Adrenal gland (tissue), 5 donors: ENCODE measurements around the gene TPSG1.

Experiments used
- CTCF ChIP-seq, 6 experiments: fragments of 450-650 bp in 4 of 6; fragments of 200-600 bp in 2 of 6; sonication (generic) in 1 of 6; IDR thresholded peaks; 1 replicate in 5 of 6; 2 replicates in 1 of 6; pipeline versions ENCODE4 v1.5.1 to v1.8.0; 2016 to 2021; ENCODE audit warnings: antibody characterized with exemption in 6 of 6, mild to moderate bottlenecking in 2 of 6, moderate library complexity in 1 of 6
- POLR2A ChIP-seq, 2 donors: fragments of 450-650 bp; IDR thresholded peaks; one replicate each; pipeline ENCODE4 v1.6.1; 2017; ENCODE audit warnings: antibody characterized with exemption in 2 of 2, mild to moderate bottlenecking in 2 of 2, moderate library complexity in 1 of 2
- donor health status: DM: no; HTN: no; CAD: no.

GRCh38 chr16:1201444-1201843 lies 23.6 kb downstream of the TPSG1 start:
- TF ChIP-seq CTCF (IDR thresholded peaks at IDR 0.05) = no peak
- TF ChIP-seq POLR2A (IDR thresholded peaks at IDR 0.05) = no peak
